ENCODE results near the gene BMP7. TPM values are rescaled to one million over a fixed set of nuclear protein-coding genes. Genes with fewer than 3 reads are reported as not detected.

BMP7 gene
- total and polyA plus RNA-seq, 2 of the 8 experiments (the other 6 are each of a cell fraction or from before 2014, with no cell fraction given): 9.2 to 14.7 TPM

GRCh38 chr20:57146155-57146554, 120.3 kb downstream of the BMP7 start (continued):
- TF ChIP-seq RBBP5 (IDR thresholded peaks at IDR 0.05; ENCODE audit: borderline replicate concordance, low read depth, low read length) (no peak), POLR2A (IDR thresholded peaks at IDR 0.05; ENCODE audit: control extremely low read depth in 1 of 2, low read depth in 2 of 2, low read length in 2 of 2) (no peak), JUND (IDR thresholded peaks at IDR 0.05; ENCODE audit: low read length) (no peak)

Measured in H1 (cell line).